ENCODE results near the gene EYA2.

The EYA2 gene, protein sequence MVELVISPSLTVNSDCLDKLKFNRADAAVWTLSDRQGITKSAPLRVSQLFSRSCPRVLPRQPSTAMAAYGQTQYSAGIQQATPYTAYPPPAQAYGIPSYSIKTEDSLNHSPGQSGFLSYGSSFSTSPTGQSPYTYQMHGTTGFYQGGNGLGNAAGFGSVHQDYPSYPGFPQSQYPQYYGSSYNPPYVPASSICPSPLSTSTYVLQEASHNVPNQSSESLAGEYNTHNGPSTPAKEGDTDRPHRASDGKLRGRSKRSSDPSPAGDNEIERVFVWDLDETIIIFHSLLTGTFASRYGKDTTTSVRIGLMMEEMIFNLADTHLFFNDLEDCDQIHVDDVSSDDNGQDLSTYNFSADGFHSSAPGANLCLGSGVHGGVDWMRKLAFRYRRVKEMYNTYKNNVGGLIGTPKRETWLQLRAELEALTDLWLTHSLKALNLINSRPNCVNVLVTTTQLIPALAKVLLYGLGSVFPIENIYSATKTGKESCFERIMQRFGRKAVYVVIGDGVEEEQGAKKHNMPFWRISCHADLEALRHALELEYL

DNA sequence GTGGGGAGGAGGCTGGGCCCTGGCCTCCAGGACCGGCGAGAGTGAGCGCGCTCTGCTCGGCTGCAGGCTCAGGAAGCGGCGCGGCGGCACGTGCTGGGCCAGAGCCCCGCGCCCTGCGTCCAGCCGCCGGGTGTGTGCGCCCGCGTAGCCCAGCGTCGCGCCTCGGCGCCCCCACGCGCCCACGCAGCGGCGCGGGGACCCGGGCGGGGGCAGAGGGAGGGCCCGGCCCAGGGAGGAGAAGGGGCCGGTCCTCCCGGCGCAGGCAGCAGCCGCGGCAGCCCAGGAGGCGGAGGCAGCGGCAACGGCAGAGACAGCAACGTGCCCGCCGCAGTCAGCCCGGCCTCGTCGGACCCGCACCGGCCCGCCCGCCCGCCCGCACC lies at the start of gene EYA2:
EYA2 (plus strand) TSS at position 265 of the 380 bp plus-strand sequence. CDS start 95,168 bp downstream, outside the sequence.
- H3K36me3 Mint-ChIP-seq (ENCODE audit: low read depth) = no peaks in the 10 kb centered on the region
- peaks cover 48% of the 10 kb centered on the region for H3K27me3 Mint-ChIP-seq
- H3K9me3 Mint-ChIP-seq = no peaks in the 10 kb centered on the region
- no peak within 1 kb of the TSS for H3K4me3 Mint-ChIP-seq
- ATAC-seq (no peak), DNase-seq (no peak)
- H3K27ac Mint-ChIP-seq = no peak within 1 kb of the TSS
- H3K4me1 Mint-ChIP-seq = no peaks in the 10 kb centered on the region

DNA sequence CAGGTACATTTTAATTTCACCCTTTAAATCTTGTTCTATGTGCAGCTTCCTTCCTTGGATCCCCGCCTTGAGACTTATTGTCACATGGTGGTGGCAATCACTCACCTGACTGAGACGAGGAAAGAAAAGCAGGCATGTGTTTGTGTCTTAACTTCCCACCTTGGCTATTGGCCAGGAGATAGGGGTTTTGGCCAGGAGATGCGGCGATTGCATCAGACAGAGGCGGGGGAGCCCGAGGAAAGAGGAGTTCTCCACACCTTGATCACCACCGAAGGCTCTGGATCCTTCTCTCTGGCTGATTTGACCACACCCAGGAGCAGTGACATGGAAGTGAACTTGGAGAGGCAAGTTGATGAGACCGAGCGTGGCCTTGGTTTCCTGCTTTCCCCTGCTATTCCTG lies 49.7 kb upstream of the EYA2 start:
- DNase-seq (no peak), ATAC-seq (no peak)
- Mint-ChIP-seq H3K27me3 (peaks cover 2% of the 10 kb centered on the region), H3K27ac (no peak overlapping the region), H3K4me1 (no peaks in the 10 kb centered on the region), H3K4me3 (no peak overlapping the region), H3K36me3 (ENCODE audit: low read depth) (no peaks in the 10 kb centered on the region), H3K9me3 (peaks cover 6% of the 10 kb centered on the region)

DNA sequence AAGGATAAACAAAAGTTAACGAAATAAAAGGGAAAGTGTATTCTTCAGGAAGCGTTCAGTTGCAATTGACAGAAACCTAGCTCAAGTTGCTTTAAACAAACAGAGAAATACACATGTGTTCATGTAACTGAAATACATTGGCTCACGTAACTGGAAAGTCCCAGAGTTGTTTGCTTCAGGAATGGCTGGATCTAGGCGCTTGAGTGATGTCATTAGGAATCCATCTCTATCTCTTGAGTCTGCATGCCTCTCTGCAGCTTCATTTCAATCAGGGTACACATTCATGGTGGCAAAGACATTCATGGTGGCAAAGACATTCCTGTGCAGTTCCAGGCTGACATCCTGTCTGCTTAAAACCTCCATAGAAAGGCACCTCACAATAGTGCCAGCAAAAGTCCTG lies 45.4 kb upstream of the EYA2 start:
- no peak overlapping the region for H3K4me3 Mint-ChIP-seq
- ATAC-seq = no peak
- no peaks in the 10 kb centered on the region for H3K36me3 Mint-ChIP-seq (ENCODE audit: low read depth)
- H3K27me3 Mint-ChIP-seq = no peaks in the 10 kb centered on the region
- H3K27ac Mint-ChIP-seq = no peak overlapping the region
- H3K4me1 Mint-ChIP-seq = no peaks in the 10 kb centered on the region
- no peak for DNase-seq
- peaks cover 10% of the 10 kb centered on the region for H3K9me3 Mint-ChIP-seq

DNA sequence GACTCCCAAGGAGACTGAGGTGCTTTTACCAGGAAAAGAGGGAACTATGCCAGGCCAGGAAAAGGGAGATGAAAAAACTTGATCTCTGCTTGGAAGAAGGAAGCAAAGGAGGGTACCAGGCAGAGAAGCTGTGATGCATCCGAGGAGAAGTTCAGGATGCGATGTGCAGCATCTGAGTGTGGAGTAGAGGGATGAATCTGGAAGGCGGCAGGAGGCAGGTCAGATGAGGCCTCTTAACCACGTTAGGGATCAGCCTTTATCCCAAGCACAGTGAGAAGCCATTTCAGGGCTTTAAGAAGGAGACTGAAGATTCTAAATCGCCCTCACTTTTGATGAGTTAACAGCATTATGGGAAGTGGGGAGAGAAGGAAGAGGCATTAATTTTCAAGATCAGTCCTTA lies 44.9 kb upstream of the EYA2 start:
- H3K9me3 Mint-ChIP-seq = peaks cover 10% of the 10 kb centered on the region
- no peak overlapping the region for H3K4me3 Mint-ChIP-seq
- DNase-seq (no peak), ATAC-seq (no peak)
- H3K27ac Mint-ChIP-seq = no peak overlapping the region
- no peaks in the 10 kb centered on the region for H3K4me1 Mint-ChIP-seq
- H3K27me3 Mint-ChIP-seq = no peaks in the 10 kb centered on the region
- no peaks in the 10 kb centered on the region for H3K36me3 Mint-ChIP-seq (ENCODE audit: low read depth)

DNA sequence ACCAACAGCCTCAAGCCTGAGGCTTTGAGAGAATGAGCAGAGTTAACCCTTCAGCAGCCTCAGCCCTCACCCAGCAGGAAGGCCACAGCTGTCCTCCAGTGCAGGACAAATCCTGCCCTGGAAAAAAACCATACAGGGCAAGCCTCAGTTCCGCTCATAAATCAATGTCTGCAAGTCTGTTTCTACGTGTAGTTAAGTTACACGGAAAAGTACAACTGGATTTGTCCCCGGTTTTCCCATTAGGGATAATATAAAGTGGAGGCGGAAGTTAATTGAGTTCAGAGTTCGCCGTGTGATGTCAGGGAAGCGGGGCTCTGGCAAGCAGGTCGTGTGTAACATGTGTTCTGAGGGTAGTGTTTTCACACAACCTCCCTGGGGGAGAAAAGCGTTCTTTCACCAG lies 44.2 kb upstream of the EYA2 start:
- Mint-ChIP-seq H3K4me3 (no peak overlapping the region), H3K4me1 (no peaks in the 10 kb centered on the region), H3K27ac (no peak overlapping the region), H3K9me3 (peaks cover 10% of the 10 kb centered on the region), H3K36me3 (ENCODE audit: low read depth) (no peaks in the 10 kb centered on the region), H3K27me3 (no peaks in the 10 kb centered on the region)
- DNase-seq (no peak), ATAC-seq (no peak)

DNA sequence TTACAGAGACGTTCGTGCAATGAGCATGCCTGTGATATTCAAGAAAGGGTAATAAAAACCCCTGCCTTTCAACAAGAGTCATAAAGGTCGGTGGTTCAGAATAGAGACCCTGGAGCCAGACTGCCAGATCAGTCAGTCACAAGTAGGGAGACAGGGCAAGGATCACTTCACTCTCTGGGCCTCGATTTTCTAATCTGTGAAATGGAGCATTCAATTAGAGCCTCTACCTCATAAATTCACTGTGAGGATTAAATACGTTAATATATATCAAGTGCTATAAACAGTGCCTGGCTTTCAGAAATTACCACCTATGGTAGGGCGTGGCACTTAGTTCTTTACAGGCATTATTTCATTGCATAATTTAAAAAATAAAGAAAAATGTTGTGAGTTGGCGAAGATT lies 43.7 kb upstream of the EYA2 start:
- Mint-ChIP-seq H3K4me1 (no peaks in the 10 kb centered on the region), H3K4me3 (no peak overlapping the region), H3K9me3 (peaks cover 10% of the 10 kb centered on the region), H3K36me3 (ENCODE audit: low read depth) (no peaks in the 10 kb centered on the region), H3K27me3 (no peaks in the 10 kb centered on the region), H3K27ac (no peak overlapping the region)
- DNase-seq = no peak
- no peak for ATAC-seq

DNA sequence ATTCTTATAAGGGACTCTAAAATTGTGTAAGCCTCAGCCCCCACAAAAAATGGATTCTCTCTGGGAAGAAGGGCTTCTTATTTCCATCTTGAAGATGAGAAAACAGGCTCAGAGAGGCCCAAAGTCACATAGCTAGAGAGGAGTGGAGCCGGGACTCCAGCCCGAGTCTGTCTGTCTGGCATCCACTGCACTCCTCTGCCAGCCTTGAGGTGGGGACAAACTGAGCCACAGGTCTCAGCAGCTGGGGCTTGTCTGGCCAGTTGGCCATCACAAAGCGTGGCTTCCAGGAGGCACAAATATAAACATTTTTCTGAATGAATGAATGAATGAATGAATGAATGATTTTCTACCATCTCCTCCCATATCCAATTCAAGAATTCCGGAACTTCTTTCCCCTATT lies 42.9 kb upstream of the EYA2 start:
- H3K27me3 Mint-ChIP-seq = no peaks in the 10 kb centered on the region
- no peak overlapping the region for H3K4me3 Mint-ChIP-seq
- H3K36me3 Mint-ChIP-seq (ENCODE audit: low read depth) = no peaks in the 10 kb centered on the region
- ATAC-seq (no peak), DNase-seq (no peak)
- no peak overlapping the region for H3K27ac Mint-ChIP-seq
- no peaks in the 10 kb centered on the region for H3K4me1 Mint-ChIP-seq
- peaks cover 10% of the 10 kb centered on the region for H3K9me3 Mint-ChIP-seq

DNA sequence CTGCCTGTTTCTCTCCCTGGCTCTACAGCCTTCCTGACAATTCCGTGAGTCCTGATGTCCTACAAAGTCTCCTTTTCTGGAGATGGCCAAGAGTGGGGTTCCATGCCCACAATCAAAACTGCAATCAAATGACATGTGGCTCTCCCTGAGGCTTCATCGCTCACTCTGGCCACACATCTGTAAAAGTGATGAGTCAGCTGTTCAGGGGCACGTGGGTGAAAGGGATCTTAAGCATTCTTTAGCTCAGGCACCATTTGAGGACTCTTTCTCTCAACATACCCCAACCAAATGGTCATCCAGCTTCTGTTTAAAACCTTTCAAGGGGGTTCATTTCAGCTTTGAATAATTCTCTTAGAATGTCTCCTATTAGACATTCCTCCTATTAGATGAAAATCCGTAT lies 42.3 kb upstream of the EYA2 start:
- Mint-ChIP-seq H3K27ac (no peak overlapping the region), H3K4me1 (no peaks in the 10 kb centered on the region), H3K36me3 (ENCODE audit: low read depth) (no peaks in the 10 kb centered on the region), H3K4me3 (no peak overlapping the region), H3K9me3 (peaks cover 10% of the 10 kb centered on the region), H3K27me3 (no peaks in the 10 kb centered on the region)
- DNase-seq (no peak), ATAC-seq (no peak)

DNA sequence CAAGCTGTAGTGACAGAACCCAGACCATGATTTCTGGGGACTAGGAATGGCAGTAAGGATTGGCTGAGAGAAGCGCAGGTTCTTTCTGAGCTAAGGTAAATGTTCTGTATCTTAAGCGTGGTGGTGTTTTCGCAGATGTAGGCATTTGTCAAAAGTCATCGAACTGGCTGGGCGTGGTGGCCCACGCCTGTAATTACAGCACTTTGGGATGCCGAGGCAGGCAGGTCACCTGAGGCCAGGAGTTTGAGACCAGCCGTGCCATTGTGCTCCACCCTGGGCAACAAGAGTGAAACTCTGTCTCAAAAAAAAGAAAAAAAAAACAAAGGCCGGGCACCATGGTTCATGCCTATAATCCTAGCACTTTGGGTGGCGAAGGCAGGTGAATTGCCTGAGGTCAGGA lies 40.7 kb upstream of the EYA2 start:
- Mint-ChIP-seq H3K9me3 (peaks cover 4% of the 10 kb centered on the region), H3K4me1 (no peaks in the 10 kb centered on the region), H3K27me3 (no peaks in the 10 kb centered on the region), H3K4me3 (no peak overlapping the region), H3K36me3 (ENCODE audit: low read depth) (no peaks in the 10 kb centered on the region), H3K27ac (no peak overlapping the region)
- DNase-seq = no peak
- ATAC-seq = no peak

DNA sequence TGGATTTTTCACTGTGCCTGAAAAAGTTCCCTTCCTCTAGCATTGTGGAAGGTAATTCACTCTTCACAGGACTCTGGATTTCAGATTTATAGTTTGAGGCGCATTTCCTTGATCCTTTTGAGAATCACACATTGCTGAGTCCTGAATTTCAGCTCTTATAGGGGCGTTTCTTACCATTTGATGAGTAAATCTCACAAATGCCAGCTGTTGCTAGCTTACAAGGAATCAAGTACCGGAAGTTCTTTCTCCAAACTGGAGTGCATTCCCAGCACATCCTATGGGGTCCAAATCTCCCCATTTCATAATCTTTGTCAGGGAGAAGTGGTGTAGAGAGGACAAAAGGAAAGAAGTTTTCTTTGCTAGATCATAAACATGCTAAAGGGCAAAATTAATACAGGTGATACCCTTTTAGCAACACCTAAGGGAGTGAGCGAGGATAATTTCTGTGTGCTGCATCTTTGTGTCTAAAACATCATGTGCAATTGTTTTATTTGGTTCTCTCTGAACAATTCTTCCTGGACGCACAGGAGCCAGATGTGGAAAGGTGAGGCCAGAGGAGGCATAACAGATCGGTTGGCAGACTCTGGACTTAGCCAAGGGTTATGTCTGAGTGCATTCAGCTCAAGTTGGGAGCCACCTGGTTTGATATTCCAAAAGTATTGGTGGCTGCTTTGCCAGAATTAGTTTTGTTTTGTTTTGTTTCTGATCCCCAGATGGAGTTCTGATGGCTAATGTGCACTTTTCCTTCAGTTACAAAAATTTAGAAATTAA lies 37.4 kb upstream of the EYA2 start:
- no peak for DNase-seq
- H3K9me3 Mint-ChIP-seq = peaks cover 4% of the 10 kb centered on the region
- H3K27ac Mint-ChIP-seq = no peak overlapping the region
- H3K27me3 Mint-ChIP-seq = peaks cover 4% of the 10 kb centered on the region
- H3K4me1 Mint-ChIP-seq = no peaks in the 10 kb centered on the region
- no peak overlapping the region for H3K4me3 Mint-ChIP-seq
- H3K36me3 Mint-ChIP-seq (ENCODE audit: low read depth) = no peaks in the 10 kb centered on the region
- ATAC-seq = no peak

DNA sequence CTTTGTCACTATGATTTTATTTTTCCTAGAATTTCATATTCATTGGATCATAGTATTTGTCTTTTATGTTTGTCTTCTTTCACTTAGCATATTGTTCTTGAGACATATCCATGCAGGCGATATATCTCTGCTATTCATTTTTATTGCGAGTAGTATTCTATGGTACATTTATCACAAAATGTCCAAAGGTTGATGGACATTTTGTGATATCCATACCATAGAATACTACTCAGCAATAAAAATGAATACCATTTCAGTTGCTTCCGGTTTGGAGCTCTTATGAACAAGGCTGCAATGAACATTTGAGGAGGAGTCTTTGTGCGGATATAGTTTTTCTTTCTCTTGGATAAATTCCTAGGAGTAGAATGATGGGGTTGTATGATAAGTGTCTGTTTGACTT lies 28.8 kb upstream of the EYA2 start:
- no peak overlapping the region for H3K27ac Mint-ChIP-seq
- no peaks in the 10 kb centered on the region for H3K4me1 Mint-ChIP-seq
- ATAC-seq (no peak), DNase-seq (no peak)
- no peak overlapping the region for H3K4me3 Mint-ChIP-seq
- peaks cover 28% of the 10 kb centered on the region for H3K27me3 Mint-ChIP-seq
- H3K36me3 Mint-ChIP-seq (ENCODE audit: low read depth) = no peaks in the 10 kb centered on the region
- peaks cover 17% of the 10 kb centered on the region for H3K9me3 Mint-ChIP-seq

DNA sequence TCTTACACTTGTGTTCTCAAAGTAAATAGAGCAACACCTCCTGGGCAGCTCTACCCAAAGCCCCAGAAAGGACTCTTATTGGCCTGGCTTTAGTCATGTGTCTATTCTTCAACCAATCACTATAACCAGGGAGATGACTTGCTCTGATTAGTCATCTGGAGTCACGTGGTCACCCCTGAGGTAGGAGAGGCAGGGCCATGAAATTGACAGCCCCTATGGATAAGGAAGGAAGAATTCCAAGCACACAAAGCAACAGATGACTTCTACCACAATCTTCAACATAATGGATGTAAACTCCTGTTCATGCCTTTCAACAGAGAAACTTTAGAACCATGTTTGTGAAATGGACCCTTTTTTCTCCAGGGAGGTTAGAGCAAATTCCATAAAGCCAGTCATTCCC lies 24.6 kb upstream of the EYA2 start:
- Mint-ChIP-seq H3K27ac (no peak overlapping the region), H3K27me3 (peaks cover 21% of the 10 kb centered on the region), H3K4me1 (no peaks in the 10 kb centered on the region), H3K36me3 (ENCODE audit: low read depth) (no peaks in the 10 kb centered on the region), H3K4me3 (no peak overlapping the region), H3K9me3 (peaks cover 13% of the 10 kb centered on the region)
- DNase-seq (no peak), ATAC-seq (no peak)

DNA sequence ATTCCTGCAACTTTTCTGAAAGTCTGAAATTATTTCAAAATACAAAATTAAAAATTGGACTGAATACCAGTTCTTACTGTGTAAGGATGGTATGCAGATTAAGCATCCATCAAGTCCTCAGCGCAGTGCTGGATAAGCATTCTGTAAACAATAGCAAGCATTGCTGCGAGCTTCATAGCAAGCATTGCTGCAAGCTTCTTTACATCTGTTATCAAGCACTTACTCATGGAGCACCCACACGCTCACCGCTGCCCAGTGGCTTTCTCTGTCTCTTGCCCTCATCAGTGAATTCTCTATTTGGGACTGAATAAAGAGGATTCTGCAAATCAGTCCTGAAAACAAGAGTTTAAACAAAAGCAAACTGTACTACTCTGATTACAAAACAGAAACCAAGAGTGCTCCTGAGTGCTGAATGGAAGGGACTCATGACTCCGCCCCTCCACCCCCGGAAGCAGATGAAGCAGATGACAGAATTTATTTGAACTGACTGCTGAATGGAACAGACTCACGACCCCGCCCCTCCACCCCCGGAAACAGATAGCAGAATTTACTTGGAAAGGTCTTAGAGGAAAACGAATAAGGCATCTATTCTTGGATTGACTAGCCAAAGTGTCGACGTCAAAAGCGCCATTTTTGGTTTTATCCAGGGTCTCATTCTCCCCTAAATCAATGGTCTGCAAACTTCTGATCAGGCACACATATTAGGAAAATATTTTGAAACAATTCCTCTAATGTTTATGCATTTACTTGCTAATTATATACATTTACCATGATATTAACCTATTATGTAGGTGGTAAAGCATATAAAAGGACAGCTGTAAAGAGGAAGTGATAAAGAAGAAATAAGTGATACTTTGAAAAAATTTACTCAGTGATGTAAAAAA lies 22.1 kb upstream of the EYA2 start:
- ATAC-seq = no peak
- peaks cover 14% of the 10 kb centered on the region for H3K27me3 Mint-ChIP-seq
- no peak for DNase-seq

DNA sequence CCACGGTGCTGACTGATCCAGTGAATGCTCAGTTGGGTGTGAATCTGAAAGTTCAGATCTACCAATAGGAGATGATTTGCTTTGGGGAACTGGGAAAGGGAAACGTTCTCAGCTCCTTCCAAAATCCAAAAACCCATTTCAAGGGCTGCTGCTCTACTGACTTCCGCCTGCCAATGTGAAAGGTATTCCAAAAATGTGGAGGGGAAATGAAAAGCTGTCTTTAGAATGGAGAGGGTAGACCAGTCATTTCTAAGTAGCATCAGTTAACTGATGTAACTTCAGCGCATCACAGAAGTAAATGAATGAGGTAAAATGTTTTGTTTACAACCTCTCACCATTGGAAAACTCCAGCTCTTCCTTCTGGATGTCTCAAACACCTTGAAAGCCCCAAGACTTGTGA lies 19.6 kb upstream of the EYA2 start:
- Mint-ChIP-seq H3K36me3 (ENCODE audit: low read depth) (no peaks in the 10 kb centered on the region), H3K27me3 (peaks cover 9% of the 10 kb centered on the region), H3K27ac (no peak overlapping the region), H3K4me1 (no peaks in the 10 kb centered on the region), H3K4me3 (no peak overlapping the region), H3K9me3 (no peaks in the 10 kb centered on the region)
- ATAC-seq (no peak), DNase-seq (no peak)

More for the DNA sequence above, 22.1 kb upstream of the EYA2 start:
- Mint-ChIP-seq H3K27ac (no peak overlapping the region), H3K9me3 (peaks cover 13% of the 10 kb centered on the region), H3K4me3 (no peak overlapping the region), H3K36me3 (ENCODE audit: low read depth) (no peaks in the 10 kb centered on the region), H3K4me1 (no peaks in the 10 kb centered on the region)
